Measurements from ENCODE around the gene TBX3.

DNA sequence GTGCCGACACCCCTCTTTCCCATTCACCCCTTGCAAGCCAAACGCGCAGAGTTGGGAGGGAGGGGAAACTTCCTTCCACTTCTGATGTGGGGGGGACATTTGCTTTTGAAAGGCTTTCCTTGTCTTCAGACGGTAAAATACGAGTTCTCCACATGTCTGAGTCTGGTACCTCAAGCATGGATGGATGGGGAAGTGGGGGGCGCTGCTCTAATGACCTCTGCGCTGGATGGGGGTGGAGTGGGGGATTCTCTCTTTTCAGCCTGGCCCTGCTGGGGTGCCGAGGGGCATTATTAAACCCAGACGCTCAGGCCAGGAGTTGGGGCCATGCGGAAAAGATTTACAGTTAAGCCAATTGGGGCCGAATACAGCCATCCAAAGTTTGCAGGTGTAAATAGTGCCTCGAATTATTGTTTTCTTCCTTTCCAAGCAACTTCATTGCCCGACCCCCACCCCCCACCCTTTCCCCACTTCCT lies 9.1 kb upstream of the TBX3 start:
- TF ChIP-seq POLR2A (IDR thresholded peaks at IDR 0.05): no peak
- TF ChIP-seq, protein P1, sequence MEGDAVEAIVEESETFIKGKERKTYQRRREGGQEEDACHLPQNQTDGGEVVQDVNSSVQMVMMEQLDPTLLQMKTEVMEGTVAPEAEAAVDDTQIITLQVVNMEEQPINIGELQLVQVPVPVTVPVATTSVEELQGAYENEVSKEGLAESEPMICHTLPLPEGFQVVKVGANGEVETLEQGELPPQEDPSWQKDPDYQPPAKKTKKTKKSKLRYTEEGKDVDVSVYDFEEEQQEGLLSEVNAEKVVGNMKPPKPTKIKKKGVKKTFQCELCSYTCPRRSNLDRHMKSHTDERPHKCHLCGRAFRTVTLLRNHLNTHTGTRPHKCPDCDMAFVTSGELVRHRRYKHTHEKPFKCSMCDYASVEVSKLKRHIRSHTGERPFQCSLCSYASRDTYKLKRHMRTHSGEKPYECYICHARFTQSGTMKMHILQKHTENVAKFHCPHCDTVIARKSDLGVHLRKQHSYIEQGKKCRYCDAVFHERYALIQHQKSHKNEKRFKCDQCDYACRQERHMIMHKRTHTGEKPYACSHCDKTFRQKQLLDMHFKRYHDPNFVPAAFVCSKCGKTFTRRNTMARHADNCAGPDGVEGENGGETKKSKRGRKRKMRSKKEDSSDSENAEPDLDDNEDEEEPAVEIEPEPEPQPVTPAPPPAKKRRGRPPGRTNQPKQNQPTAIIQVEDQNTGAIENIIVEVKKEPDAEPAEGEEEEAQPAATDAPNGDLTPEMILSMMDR (IDR thresholded peaks at IDR 0.05): no peak

Measured in testis (tissue), 2 donors.